GM13977 (cell line): ENCODE results near the gene PDE10A.

ENCODE experiments used
- DNase-seq: peaks from one replicate; pipeline ENCODE4 v3.0.0; 2012; ENCODE audit warnings: low spot score
- CTCF ChIP-seq: IDR thresholded peaks from 2 replicates; pipeline ENCODE4 v1.5.1; 2012; ENCODE audit warnings: mild to moderate bottlenecking, control low read depth; ENCODE audit not compliant: insufficient read depth; ENCODE audit errors: extremely low read depth, missing control alignments
- in situ Hi-C: fragments of 300-500 bp; cut with MboI; formaldehyde crosslinking; loops from one replicate; pipeline ENCODE4 v1.12.0; 2022; ENCODE audit warnings: low sequenced_read_pairs, low pct_unique_long_range_greater_than_20kb, mixed read lengths, inconsistent platforms; ENCODE audit not compliant: unreplicated experiment

The PDE10A gene

DNA sequence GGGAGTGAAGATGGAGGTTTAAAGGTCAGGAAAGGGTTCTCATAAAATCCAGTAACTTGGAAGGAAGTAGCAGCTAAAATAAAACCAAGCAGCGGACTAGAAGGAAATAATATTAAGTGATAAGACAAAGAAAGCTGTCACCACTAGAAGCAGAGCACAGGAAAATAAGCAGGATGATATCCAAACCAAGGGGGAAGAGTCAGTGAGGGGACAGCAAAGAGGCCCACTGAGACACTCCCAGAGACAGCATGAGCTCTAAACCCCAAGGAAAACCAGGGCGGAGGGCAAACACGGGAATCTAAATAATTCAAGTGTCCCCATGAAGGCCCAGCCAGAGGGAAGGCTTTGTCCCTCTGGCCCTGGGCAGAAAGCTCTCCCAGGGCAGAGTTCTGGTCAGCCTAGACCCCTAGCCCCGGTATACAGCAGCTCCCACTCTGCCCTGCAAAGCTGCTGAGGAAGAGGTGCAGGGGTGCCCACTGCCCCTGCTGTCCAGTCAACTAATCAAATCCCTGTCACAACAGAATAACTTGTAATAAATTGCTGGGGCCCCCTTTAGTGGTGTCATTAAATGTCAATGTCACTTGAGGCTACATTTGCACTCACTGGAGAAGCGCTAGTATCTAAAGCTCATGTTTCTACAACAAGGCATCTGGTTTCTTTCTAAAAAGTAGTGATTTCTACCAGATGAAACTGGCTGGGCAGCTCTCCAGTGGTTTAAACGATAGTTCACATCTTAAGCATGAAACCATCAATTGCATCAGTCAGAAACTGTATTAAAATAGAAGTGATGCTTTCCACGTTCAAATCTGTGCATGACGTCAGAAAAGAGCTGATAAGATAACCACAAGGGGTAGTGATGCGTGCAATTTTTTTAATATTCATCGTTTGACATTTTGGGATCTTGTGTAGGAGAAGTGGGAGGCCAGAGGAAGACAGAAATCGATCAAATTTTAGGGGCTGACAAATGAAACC is 13.6 kb downstream of the PDE10A start:
- TF ChIP-seq CTCF, result no peak

DNA sequence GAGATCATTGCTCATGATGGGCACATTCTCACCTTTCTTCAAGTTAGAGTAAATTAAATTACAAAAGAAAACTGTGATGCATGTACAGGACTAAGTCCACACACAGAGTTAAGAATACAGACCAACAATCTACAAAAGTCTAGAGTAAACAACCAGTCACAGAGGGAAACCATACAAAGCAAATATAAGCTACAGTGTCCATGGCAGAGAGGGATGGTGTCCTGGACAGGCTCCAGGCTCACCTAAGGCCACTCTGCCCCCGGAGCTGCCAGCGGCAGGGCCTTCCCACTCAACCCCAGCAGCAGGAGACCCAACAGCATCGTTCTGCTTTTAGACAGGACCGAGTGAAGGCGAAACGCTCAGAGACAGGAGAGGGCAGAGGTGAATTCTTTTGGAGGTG is 16.0 kb downstream of the PDE10A start:
- in situ Hi-C loops, result no loop called here
- no peak for DNase-seq
- no peak for TF ChIP-seq CTCF

More for the DNA sequence above, 13.6 kb downstream of the PDE10A start:
- DNase-seq, result no peak
- in situ Hi-C loops, result no loop called here

GRCh38 chr6:165645919-165646318 is 17.1 kb downstream of the PDE10A start:
- in situ Hi-C loops, result no loop called here
- no peak for DNase-seq
- TF ChIP-seq CTCF, result no peak

DNA sequence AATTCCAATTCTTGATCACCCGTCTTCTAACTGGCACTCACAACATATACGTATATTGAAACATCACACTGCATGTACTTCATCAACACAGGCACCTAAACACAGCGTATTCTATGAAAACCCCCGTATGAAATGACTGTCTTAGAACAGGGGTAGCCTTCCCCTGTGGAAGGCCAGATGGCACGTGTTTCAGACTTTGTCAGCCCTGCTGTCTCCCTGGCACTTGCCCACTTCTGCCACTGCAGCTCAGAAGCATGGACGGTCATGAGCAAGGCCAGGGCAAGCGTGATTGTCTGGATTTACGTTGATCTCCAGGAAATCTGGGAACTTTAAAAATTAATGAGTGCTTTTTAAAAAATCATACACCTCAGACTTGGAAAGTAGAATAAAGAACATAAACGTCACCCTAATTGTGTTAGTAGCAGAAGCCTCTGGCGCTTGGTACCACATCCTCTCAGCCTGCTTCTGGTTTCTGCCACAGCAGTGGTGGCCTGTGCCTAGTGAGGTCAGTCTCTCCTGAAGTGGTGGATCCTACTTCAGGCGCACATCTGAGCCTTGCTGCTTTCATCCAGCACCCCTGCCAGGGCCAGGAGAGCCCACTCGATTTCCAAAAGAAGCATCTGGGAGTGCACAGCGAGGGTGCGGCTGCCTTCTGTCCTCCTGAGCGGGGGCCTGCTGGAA is 18.3 kb downstream of the PDE10A start:
- in situ Hi-C loops, result no loop called here
- TF ChIP-seq CTCF, result no peak
- DNase-seq, result no peak

GRCh38 chr6:165643015-165643414 is 20.0 kb downstream of the PDE10A start:
- no peak for DNase-seq
- no peak for TF ChIP-seq CTCF
- in situ Hi-C loops, result no loop called here

- TF ChIP-seq CTCF, result no peak
- in situ Hi-C loops, result no loop called here
- no peak for DNase-seq
Observed at GRCh38 chr6:165641672-165642156, 21.3 kb downstream of the PDE10A start.
